ENCODE results near the gene SMCR8.

DNA sequence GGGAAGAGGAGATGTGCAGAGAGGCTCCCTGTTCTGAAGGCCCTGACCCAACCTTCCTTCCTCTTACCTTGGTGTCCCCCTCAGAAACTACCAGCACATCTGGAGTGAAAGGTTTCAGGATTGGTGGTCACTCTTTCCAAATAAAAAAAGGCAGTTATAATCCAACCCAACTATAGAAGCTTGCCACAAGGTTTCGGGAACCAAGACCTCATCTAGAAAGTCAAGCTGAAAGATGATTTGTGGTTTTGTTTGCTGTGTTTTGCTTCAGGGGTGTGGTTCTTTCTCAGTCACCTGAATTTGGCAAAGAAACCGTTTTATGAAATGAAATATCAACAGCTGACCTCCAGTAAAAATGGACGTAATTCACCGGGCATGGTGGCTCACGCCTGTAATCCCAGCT, 28.9 kb downstream of the SMCR8 start:
- no peak for TF ChIP-seq TAF1 (IDR thresholded peaks at IDR 0.05; ENCODE audit: borderline replicate concordance, insufficient read depth, low read length)
- TF ChIP-seq, protein P1, sequence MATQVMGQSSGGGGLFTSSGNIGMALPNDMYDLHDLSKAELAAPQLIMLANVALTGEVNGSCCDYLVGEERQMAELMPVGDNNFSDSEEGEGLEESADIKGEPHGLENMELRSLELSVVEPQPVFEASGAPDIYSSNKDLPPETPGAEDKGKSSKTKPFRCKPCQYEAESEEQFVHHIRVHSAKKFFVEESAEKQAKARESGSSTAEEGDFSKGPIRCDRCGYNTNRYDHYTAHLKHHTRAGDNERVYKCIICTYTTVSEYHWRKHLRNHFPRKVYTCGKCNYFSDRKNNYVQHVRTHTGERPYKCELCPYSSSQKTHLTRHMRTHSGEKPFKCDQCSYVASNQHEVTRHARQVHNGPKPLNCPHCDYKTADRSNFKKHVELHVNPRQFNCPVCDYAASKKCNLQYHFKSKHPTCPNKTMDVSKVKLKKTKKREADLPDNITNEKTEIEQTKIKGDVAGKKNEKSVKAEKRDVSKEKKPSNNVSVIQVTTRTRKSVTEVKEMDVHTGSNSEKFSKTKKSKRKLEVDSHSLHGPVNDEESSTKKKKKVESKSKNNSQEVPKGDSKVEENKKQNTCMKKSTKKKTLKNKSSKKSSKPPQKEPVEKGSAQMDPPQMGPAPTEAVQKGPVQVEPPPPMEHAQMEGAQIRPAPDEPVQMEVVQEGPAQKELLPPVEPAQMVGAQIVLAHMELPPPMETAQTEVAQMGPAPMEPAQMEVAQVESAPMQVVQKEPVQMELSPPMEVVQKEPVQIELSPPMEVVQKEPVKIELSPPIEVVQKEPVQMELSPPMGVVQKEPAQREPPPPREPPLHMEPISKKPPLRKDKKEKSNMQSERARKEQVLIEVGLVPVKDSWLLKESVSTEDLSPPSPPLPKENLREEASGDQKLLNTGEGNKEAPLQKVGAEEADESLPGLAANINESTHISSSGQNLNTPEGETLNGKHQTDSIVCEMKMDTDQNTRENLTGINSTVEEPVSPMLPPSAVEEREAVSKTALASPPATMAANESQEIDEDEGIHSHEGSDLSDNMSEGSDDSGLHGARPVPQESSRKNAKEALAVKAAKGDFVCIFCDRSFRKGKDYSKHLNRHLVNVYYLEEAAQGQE (IDR thresholded peaks at IDR 0.05; ENCODE audit: insufficient read depth in 1 of 2, low read depth in 2 of 2, low read length in 2 of 2), result no peak
- TF ChIP-seq POLR2AphosphoS5 (IDR thresholded peaks at IDR 0.05; ENCODE audit: low read depth, low read length), result no peak
- TF ChIP-seq SIN3A (IDR thresholded peaks at IDR 0.05; ENCODE audit: borderline replicate concordance, insufficient read depth, low read length), result no peak

Data from PFSK-1 (cell line).